K562 (cell line): ENCODE data around the gene KIAA2012. TPM values are rescaled to one million over a fixed set of nuclear protein-coding genes. Genes with fewer than 3 reads are reported as not detected.

Source experiments
- ATAC-seq: fragments of 200-7000 bp; cut with Tn5 transposase; 3 replicates; pipeline ENCODE4 v1.9.1; 2020; ENCODE audit warnings: moderate library complexity
- BruUV-seq: library from RNA; stranded (reverse); fragments of 400-500 nt; replicated peaks from 2 replicates; lab custom pipeline; 2021; lab: Mats Ljungman, UMichigan
- CTCF ChIA-PET: fragments of 300-600 bp; formaldehyde crosslinking; extraction: SDS; loops from one replicate; lab custom pipeline; 2021; ENCODE audit warnings: low intra/inter-chr PET ratio; lab: Yijun Ruan, JAX
- POLR2A ChIA-PET: fragments of 300-600, 350-650 bp; sonication (Branson Sonifier 250); formaldehyde crosslinking; extraction: SDS; loops from one replicate; lab custom pipeline; 2021; ENCODE audit warnings: antibody characterized with exemption, inconsistent platforms; lab: Yijun Ruan, JAX
- DNase-seq, 4 experiments: peaks; one replicate each; pipeline versions ENCODE4 v3.0.0 to v3.0.0-alpha.2; 2011 to 2018; ENCODE audit warnings: low spot score in 3 of 4, mixed read lengths in 3 of 4; ENCODE audit errors: extremely low read depth in 1 of 4
- FAIRE-seq: peaks from 2 replicates; lab custom pipeline; 2011; peaks lifted over from hg19 to GRCh38; lab: Jason Lieb, UNC
- H2AFZ ChIP-seq: 2 replicates; pipeline ENCODE4 v1.6.0; 2011; ENCODE audit warnings: low read depth, low read length, control low read depth, inconsistent platforms
- H3K27ac ChIP-seq: fragments of 200-600 bp; 3 replicates; pipeline ENCODE4 v1.8.0; 2011; ENCODE audit warnings: low read depth, mild to moderate bottlenecking, control low read depth, inconsistent platforms, low read length, moderate library complexity, mixed read lengths; ENCODE audit errors: extremely low read depth
- H3K27me3 ChIP-seq, 2 experiments: fragments of 300-600 bp in 1 of 2; 2 replicates in 1 of 2; 3 replicates in 1 of 2; pipeline versions ENCODE4 v1.6.0 to v1.8.0; 2011; ENCODE audit warnings: inconsistent platforms in 2 of 2, low read length in 2 of 2, mild to moderate bottlenecking in 1 of 2, mixed read lengths in 1 of 2, moderate library complexity in 1 of 2; ENCODE audit not compliant: control insufficient read depth in 2 of 2, insufficient read depth in 2 of 2
- H3K36me3 ChIP-seq: fragments of 300-600 bp; 3 replicates; pipeline ENCODE4 v1.8.0; 2011; ENCODE audit warnings: mild to moderate bottlenecking, low read length, inconsistent platforms; ENCODE audit not compliant: control insufficient read depth, insufficient read depth
- H3K4me1 ChIP-seq, 2 experiments: fragments of 200-600 bp in 1 of 2; replicated peaks in 1 of 2; 2 replicates in 1 of 2; 3 replicates in 1 of 2; pipeline versions ENCODE4 v1.5.1 to v1.8.0; 2011; ENCODE audit warnings: inconsistent platforms in 2 of 2, low read length in 2 of 2, mild to moderate bottlenecking in 1 of 2, mixed read lengths in 1 of 2, moderate library complexity in 1 of 2; ENCODE audit not compliant: control insufficient read depth in 2 of 2, insufficient read depth in 2 of 2
- H3K4me2 ChIP-seq: 2 replicates; pipeline ENCODE4 v1.6.1; 2011; ENCODE audit warnings: low read length, control low read depth, inconsistent platforms, mixed read lengths; ENCODE audit not compliant: insufficient read depth
- H3K4me3 ChIP-seq: fragments of 200-600 bp; sonication (generic), shearing (Covaris generic); 2 replicates; pipeline ENCODE4 v1.5.1; 2016; ENCODE audit warnings: control low read depth, inconsistent platforms
- H3K79me2 ChIP-seq: fragments of 200-600 bp; 3 replicates; pipeline ENCODE4 v1.8.0; 2011; ENCODE audit warnings: low read length, inconsistent platforms; ENCODE audit not compliant: control insufficient read depth, insufficient read depth
- H3K9ac ChIP-seq, 2 experiments: 2 replicates each; pipeline versions ENCODE4 v1.6.0 to v1.6.1; 2011; ENCODE audit warnings: low read depth in 2 of 2, low read length in 2 of 2, control low read depth in 1 of 2, inconsistent platforms in 1 of 2, mild to moderate bottlenecking in 1 of 2, mixed read lengths in 1 of 2; ENCODE audit not compliant: insufficient read depth in 1 of 2
- H3K9me1 ChIP-seq: one replicate; pipeline ENCODE4 v1.6.0; 2011; ENCODE audit warnings: inconsistent platforms, mild to moderate bottlenecking, low read length, moderate library complexity; ENCODE audit not compliant: control insufficient read depth, insufficient read depth
- H3K9me3 ChIP-seq: replicated peaks from 2 replicates; pipeline ENCODE4 v1.5.1; 2011; ENCODE audit warnings: low read depth, low read length, inconsistent platforms; ENCODE audit not compliant: control insufficient read depth, insufficient read depth
- H4K20me1 ChIP-seq: replicated peaks from 2 replicates; pipeline ENCODE4 v1.6.1; 2011; ENCODE audit warnings: low read length, inconsistent platforms, mixed read lengths; ENCODE audit not compliant: control insufficient read depth, insufficient read depth
- ARID3B ChIP-seq: fragments of 250-450 bp; sonication (Bioruptor Pico); IDR thresholded peaks from 2 replicates; pipeline ENCODE4 v1.4.0; 2020; ENCODE audit warnings: borderline replicate concordance
- BRF1 ChIP-seq: IDR thresholded peaks from 3 replicates; pipeline ENCODE4 v1.6.1; 2011; ENCODE audit warnings: borderline replicate concordance, mild to moderate bottlenecking; ENCODE audit not compliant: insufficient read length; ENCODE audit errors: extremely low read depth
- CCNT2 ChIP-seq: IDR thresholded peaks from 2 replicates; pipeline ENCODE4 v1.6.1; 2011; ENCODE audit warnings: borderline replicate concordance, low read depth, mild to moderate bottlenecking, moderate library complexity, mixed read lengths, low read length; ENCODE audit not compliant: insufficient read length; ENCODE audit errors: extremely low read depth
- CLOCK ChIP-seq: fragments of 250-450 bp; sonication (Bioruptor Pico); IDR thresholded peaks from 2 replicates; pipeline ENCODE4 v1.4.0; 2020; ENCODE audit warnings: mild to moderate bottlenecking, moderate library complexity, borderline replicate concordance
- CSDE1 ChIP-seq, 2 experiments: fragments of 450-650 bp; IDR thresholded peaks; 2 replicates each; pipeline ENCODE4 v1.6.1; 2016; ENCODE audit warnings: mild to moderate bottlenecking in 1 of 2
- GABPB2 ChIP-seq: fragments of 250-450 bp; sonication (Bioruptor Pico); conservative IDR thresholded peaks from 2 replicates; pipeline ENCODE4 v1.5.1; 2021; ENCODE audit warnings: mild to moderate bottlenecking
- IRF1 ChIP-seq: sonication (generic); formaldehyde crosslinking; IDR thresholded peaks from 2 replicates; pipeline ENCODE4 v1.8.0; 2022; ENCODE audit warnings: missing genetic modification reagents, mild to moderate bottlenecking, borderline replicate concordance
- LEF1 ChIP-seq: fragments of 450-650 bp; IDR thresholded peaks from 2 replicates; pipeline ENCODE4 v1.6.1; 2016; ENCODE audit warnings: mild to moderate bottlenecking
- NCOR1 ChIP-seq: fragments of 450-650 bp; IDR thresholded peaks from 2 replicates; pipeline ENCODE4 v1.6.1; 2016; ENCODE audit warnings: mild to moderate bottlenecking, moderate library complexity
- NFIC ChIP-seq: fragments of 450-650 bp; IDR thresholded peaks from 2 replicates; pipeline ENCODE4 v1.6.1; 2017; ENCODE audit warnings: mild to moderate bottlenecking, inconsistent platforms
- RBM15 ChIP-seq: fragments of 200-400 bp; formaldehyde crosslinking; IDR thresholded peaks from 2 replicates; pipeline ENCODE4 v1.6.1; 2018; ENCODE audit warnings: mild to moderate bottlenecking, low read length, moderate library complexity; ENCODE audit not compliant: insufficient read depth
- ZEB2 ChIP-seq: fragments of 450-650 bp; IDR thresholded peaks from 2 replicates; pipeline ENCODE4 v1.6.1; 2016
- ZFP30 ChIP-seq: fragments of 250-450 bp; sonication (Bioruptor Pico); IDR thresholded peaks from 2 replicates; pipeline ENCODE4 v1.8.0; 2022; ENCODE audit warnings: moderate library complexity, mild to moderate bottlenecking, inconsistent platforms, borderline replicate concordance
- ZKSCAN1 ChIP-seq: fragments of 150-350 bp; IDR thresholded peaks from 2 replicates; pipeline ENCODE4 v1.6.1; 2016; ENCODE audit warnings: low read depth, low read length
- ZNF121 ChIP-seq: sonication (generic); formaldehyde crosslinking; conservative IDR thresholded peaks from 2 replicates; pipeline ENCODE4 v1.8.0; 2022; ENCODE audit warnings: missing genetic modification reagents
- ZNF699 ChIP-seq: fragments of 250-450 bp; sonication (Bioruptor Pico); IDR thresholded peaks from 2 replicates; pipeline ENCODE4 v1.8.0; 2021; ENCODE audit warnings: mild to moderate bottlenecking, moderate library complexity; ENCODE audit not compliant: insufficient replicate concordance
- WGBS: fragments of 100-300 bp; shearing (Covaris generic); methylation state at CpG from one replicate; pipeline ENCODE4 v1.1.6; 2016; ENCODE audit warnings: low coverage, mixed read lengths; ENCODE audit not compliant: insufficient coverage; ENCODE audit errors: missing lambda C conversion rate; 5-methylcytosine and 5-hydroxymethylcytosine counted together
- in situ Hi-C: fragments of 300-500 bp; cut with MboI; formaldehyde crosslinking; loops from 4 replicates; pipeline ENCODE4 v1.15.0; 2018; ENCODE audit warnings: inconsistent platforms, mixed read lengths
- intact Hi-C: fragments of 100-400 bp; cut with micrococcal nuclease; formaldehyde crosslinking; loops from 2 replicates; pipeline ENCODE4 v1.14.2; 2022
- polyA plus RNA-seq, 8 experiments: library from polyadenylated mRNA; depleted of rRNA in 4 of 8; stranded (reverse) in 5 of 8; unstranded in 3 of 8; fragments of >200 nt; fragmentation: Nextera tagmentation in 2 of 8; fragmentation: Illumina TruSeq in 1 of 8; extraction: Ambion mirVana in 2 of 8; extraction: Trizol in 1 of 8; gene quantifications; 2 replicates each; pipeline versions ENCODE4 v1.2.1 to v1.2.3, GENCODE V29; 2011 to 2014; ENCODE audit warnings: inconsistent platforms in 1 of 8, missing spikeins in 1 of 8
- total RNA-seq, 7 experiments: library from RNA; depleted of rRNA in 6 of 7; stranded (reverse); fragments of >200 nt in 6 of 7; fragmentation: Illumina TruSeq in 2 of 7; extraction: Trizol in 2 of 7; gene quantifications; 2 replicates each; pipeline versions ENCODE4 v1.2.1 to v1.2.3, GENCODE V29; 2011 to 2021; ENCODE audit warnings: low replicate concordance in 1 of 7

The KIAA2012 gene
- total and polyA plus RNA-seq, 9 of the 15 experiments (the other 6 are each of a cell fraction or from before 2014, with no cell fraction given) = not detected

DNA sequence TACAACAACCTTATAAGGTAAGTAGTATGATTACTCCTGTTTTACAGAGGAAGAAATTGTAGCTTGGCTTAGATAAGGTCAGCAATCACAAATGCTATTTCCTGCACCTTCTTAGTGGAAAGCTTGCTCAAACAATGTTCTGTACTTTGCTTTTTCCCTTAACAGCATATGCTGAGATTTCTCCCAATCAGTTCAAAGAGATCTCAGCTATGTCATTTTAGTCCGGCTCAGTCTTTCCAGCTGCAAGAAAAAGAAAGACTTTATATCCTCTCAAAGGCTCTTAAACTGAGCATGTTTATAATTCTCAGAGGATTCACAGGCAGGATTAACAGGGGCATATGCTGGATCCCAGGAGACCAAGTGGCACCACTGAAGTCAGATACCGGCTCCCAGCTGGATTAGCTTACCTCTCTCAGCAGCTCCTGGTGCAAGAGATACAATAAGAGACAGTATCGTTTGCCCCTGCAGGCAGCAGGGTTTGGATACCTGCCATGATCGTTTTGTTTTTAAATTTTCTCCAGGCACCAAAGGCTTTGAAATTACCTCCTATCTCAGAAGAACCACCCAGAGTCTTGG lies 29.5 kb downstream of the KIAA2012 start:
- ATAC-seq (no peak), FAIRE-seq (no peak), DNase-seq (no peak)
- no TSS peak for BruUV-seq
- intact Hi-C loops (loop anchor here (5.0 kb wide), 1 partner anchor 75 kb away; no protein-coding TSS in a partner anchor), in situ Hi-C loops (no loop called here)
- peaks cover 5 to 20% of the 10 kb centered on the region in 2 experiments; a peak in 4 of 5 replicates for H3K27me3 ChIP-seq
- TF ChIP-seq ARID3B (CRISPR knock-in tag) = no peak
- no peak for TF ChIP-seq RBM15
- no peak for TF ChIP-seq LEF1
- no peak for TF ChIP-seq BRF1
- no peak for TF ChIP-seq ZFP30 (CRISPR knock-in tag)
- no peak for TF ChIP-seq CCNT2
- no peak for TF ChIP-seq CLOCK (CRISPR knock-in tag)
- TF ChIP-seq ZNF699 (CRISPR knock-in tag) = no peak
- no peak for TF ChIP-seq ZNF121
- TF ChIP-seq GABPB2 = no peak
- TF ChIP-seq NFIC = no peak
- no peak for TF ChIP-seq ZKSCAN1
- no peak for TF ChIP-seq NCOR1
- no peak for TF ChIP-seq ZEB2
- no peak for TF ChIP-seq IRF1 (CRISPR knock-in tag)
- no peak for TF ChIP-seq CSDE1 (IDR thresholded peaks at IDR 0.05)
- 0% methylated on average over 4 of the region's 4 CpGs for WGBS
- H4K20me1 ChIP-seq = no peaks in the 10 kb centered on the region
- CTCF ChIA-PET = interaction anchor here (0.7 kb wide), 1 partner anchor 123 kb away, joined by 3 read pairs; no protein-coding TSS in a partner anchor
- no peak overlapping the region for H3K4me3 ChIP-seq
- H3K4me1 ChIP-seq = no peaks in the 10 kb centered on the region
- H2AFZ ChIP-seq = no peak overlapping the region
- POLR2A ChIA-PET = interaction anchor here (0.5 kb wide), 1 partner anchor 30 kb away, joined by 3 read pairs; the partner anchor contains the start of gene KIAA2012
- no peak overlapping the region for H3K27ac ChIP-seq
- H3K4me2 ChIP-seq = no peak overlapping the region
- H3K9me1 ChIP-seq = no peaks in the 10 kb centered on the region
- no peak overlapping the region for H3K9ac ChIP-seq
- no peaks in the 10 kb centered on the region for H3K36me3 ChIP-seq
- no peaks in the 10 kb centered on the region for H3K79me2 ChIP-seq
- no peaks in the 10 kb centered on the region for H3K9me3 ChIP-seq
